Activated CD4-positive, alpha-beta T cell treated with anti-CD3 and anti-CD28 coated beads, Interleukin-2, amount 50 U/mL, for 16 hours (primary cell): ENCODE data around the gene LRCH2.
"Not testable (repeated sequence)": the region's sequence is repeated elsewhere in the genome, so short reads cannot be mapped to it uniquely, and the experiment has no call there.

ENCODE experiments used
- DNase-seq: peaks from one replicate; pipeline ENCODE4 v3.0.0-alpha.2; 2020

Gene LRCH2, protein sequence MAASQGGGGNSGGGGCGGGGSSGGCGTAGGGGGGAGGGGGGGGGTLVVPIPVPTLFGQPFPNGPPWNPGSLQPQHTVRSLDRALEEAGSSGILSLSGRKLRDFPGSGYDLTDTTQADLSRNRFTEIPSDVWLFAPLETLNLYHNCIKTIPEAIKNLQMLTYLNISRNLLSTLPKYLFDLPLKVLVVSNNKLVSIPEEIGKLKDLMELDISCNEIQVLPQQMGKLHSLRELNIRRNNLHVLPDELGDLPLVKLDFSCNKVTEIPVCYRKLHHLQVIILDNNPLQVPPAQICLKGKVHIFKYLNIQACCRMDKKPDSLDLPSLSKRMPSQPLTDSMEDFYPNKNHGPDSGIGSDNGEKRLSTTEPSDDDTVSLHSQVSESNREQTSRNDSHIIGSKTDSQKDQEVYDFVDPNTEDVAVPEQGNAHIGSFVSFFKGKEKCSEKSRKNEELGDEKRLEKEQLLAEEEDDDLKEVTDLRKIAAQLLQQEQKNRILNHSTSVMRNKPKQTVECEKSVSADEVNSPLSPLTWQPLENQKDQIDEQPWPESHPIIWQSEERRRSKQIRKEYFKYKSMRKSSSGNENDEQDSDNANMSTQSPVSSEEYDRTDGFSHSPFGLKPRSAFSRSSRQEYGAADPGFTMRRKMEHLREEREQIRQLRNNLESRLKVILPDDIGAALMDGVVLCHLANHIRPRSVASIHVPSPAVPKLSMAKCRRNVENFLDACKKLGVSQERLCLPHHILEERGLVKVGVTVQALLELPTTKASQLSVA

DNA sequence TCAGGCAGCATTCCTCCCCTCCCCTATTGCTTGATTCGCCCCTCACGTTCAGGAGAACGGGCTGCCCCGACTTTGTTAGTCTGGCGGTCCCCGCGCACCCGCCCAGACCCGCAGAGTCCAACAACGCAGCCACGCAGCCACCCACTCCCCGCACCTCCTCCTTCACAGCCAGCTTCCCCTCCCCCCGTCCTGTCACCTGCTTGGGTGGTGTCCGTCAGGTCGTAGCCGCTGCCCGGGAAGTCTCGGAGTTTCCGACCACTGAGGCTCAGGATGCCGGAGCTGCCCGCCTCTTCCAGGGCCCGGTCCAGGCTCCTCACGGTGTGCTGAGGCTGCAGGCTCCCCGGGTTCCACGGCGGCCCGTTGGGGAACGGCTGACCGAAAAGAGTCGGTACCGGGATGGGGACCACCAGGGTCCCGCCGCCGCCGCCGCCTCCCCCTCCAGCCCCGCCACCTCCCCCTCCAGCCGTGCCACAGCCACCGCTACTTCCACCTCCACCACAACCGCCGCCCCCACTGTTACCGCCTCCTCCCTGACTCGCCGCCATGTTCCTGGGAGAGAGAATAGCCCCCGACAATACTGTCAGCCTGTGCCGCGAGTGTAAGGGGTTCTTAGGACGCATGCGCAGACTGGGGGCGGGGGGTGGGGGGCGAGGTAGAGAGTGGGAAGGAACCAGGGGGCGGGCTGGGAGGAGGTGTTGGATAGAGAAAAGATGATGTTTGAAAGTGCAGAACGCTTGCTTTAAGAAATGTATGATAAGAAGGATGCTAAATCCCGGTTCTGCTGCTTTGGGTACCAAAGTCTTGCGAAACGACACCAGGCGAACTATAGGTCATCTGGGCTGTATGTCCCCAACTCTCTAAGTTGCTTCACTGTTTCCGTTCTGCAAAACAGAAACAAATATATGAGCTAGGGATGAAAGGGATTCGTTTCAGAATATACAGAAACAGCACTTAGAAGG lies at the start of gene LRCH2:
Gene LRCH2 (minus strand): TSS at position 600 of the 959 bp plus-strand sequence. CDS start 55 bp downstream, at position 545.
- DNase-seq: no peak

DNA sequence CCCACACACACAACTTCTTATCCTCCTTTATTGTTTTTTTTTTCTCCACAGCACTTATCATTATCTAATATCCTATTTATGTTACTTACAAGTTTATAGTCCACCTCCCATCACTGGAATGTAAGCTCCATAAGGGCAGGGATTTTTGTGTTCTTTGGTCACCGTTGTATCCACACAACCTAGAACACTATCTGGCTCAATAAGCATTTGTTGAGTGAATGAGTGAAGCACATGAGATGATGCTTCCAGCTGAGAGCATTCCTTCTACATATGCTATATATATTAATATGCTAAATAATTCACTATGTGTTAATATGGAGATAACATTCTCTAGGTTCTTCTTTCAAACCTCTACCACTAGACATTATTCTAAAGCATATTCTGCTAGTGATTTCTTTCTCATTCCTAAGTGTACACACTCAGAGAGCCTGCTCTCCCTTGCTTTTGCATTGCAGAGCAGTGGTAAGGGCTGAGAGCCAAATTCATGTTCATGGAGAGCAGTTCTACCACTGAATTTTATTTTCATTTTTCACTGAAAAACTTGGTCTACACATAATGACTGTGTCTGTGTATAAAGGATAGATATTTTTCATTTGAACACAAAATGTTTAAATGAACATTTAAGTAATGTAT lies 35.3 kb upstream of the LRCH2 start:
- no peak for DNase-seq

DNA sequence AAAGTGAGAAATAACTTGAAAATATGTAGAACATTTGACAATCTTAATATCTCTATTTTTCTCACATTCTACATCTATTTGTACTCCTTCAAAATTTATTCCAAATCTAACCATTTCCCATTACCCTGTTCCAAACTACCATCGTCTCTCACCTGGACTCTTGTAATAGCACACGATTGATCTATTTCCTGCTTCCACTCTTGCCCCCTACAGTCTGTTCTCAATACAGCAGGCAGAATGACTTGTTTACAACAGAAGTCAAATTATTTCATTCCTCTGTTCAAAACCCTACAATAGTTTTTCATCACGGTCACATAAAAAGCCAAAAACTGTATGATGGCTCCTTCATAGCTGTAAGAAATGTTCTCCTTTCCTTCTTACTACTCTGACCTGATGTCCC lies 34.5 kb upstream of the LRCH2 start:
- DNase-seq: no peak

DNA sequence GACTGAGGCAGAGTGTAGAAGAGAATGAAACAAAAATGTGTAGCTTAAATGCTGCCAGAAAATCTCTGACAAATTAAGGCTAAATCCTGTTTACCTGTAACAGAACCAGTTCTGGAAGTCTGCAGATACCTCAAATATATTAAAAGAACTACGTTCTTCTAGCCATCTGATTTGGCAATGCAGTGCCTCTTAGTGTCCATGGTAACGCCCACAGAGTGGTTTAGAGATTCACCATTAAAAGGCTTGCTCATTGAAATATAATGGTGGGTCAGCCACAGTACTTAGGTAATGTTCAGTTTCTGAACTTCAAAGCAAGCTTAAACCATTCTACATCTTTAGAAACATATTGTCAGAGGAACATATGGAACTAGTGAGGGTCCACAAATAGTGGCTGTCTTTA lies 32.4 kb upstream of the LRCH2 start:
- DNase-seq: no peak

DNA sequence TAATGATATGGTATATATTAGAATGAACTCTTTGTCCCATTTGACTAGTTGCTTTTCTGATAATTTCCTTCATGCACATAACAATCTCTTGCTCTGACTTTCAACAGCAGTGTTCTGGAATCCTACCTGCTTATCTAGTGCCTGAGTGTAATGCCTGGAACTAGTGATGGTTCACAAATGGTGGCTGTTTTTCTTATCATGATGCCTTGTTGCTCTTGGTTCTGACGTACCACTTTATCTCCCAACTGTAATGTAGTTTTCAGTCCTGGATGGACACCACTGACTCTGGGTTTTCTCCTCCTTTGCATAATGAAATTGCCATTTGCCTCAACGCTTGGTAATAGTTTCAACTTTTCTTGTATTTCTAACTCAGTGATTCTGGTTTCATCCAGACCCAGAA lies 30.1 kb upstream of the LRCH2 start:
- no peak for DNase-seq

DNA sequence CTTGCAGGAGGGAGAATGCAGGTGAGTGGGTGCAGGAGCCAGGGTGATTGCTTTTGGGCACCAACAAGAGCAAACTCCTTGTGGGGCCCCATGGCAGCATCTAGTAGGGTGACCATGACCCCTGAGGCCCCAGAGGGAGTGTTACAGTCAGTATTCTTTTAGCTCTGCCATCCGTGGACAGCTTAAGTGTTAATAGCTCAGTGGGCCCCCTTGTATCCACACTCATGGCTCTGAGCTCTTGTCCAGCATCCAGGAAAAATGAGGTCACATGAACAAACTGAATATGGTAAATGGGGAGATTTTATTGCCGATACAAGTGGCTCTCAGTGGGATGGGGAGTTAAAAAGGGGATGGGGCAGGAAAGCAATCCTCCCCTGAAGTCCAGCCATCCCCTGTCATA lies 27.3 kb upstream of the LRCH2 start:
- no peak for DNase-seq

DNA sequence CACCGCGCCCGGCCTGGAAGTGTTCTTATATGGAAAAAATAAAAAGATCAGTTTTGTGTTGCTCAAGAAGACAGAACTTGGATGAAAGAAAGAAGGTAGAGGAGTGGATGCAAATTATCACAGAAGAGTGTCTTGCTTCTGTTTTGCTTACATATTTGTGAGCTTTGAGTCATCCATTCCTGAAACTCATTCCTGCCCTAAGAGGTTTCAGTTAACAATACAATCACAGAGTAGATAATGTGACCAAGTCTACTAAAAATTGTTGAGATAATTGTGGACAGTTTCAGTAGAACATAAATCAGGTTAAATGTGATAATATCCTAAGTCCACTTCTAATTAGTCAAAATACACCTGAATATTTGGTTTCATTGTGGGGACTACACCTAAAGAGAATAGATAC lies 26.4 kb upstream of the LRCH2 start:
- DNase-seq: no peak

DNA sequence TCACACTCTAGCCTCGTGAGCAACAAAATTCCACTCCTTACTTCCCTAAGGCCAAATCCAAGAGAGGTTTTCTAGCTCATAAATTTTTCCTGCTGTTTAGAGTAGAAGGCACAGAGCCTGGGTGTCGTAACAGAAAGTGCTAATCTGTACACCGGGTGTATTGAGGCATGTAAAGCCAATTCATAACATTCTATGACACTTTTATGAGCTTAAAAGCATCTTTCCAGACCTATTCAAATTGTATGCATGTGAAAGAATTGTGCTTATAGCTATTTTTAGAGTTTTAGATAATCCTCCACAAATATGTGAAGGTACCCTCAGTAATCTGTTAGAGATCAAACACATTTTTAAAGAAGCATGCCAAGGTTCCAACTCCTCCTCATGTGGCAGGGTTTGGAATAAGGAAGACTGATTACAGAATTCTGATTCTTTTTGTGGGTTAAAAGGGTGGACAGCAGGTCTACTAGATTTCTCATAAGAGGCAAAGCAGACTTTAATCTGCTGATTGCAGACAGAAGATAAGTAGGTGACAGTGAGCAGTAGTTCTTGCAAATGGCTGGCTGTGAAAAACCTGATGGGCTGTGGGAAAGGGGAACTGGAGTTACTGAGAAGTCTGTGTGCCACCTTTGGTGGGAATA lies 25.5 kb upstream of the LRCH2 start:
- no peak for DNase-seq

DNA sequence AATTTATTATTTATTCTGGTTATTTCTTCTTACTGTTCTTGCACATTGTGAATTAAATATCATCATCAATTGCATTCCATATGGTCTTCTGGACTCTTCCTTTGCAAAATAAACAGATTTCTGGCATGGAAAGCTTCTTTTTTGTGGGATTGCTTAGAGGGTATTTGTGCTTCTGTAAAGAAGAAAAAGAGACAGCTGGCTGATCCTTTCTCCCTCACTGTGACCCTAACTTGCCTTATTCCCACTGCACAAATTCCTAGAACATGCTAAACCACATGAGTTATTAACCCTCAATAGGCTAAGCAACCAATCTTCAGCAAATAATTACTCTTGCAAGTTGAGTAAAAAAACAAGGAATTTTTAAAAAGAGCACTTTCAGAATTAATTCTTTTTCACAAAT lies 23.8 kb upstream of the LRCH2 start:
- no peak for DNase-seq

DNA sequence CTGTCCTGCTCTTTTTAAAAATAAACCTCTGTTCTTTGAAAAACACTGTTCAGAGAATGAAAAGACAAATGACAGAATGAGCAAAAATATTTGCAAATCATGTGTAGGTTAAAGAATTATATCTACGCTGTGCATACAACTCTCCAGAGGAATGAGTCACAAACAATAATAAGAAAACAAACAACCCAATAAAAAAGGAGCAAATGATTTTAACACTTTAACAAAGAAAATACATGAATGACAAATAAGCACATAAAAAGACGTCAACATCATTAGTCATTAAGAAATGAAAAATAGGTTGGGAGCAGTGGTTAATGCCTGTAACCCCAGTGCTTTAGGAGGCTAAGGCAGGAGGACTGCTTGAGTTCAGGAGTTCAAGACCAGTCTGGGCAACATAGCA lies 21.1 kb upstream of the LRCH2 start:
- no peak for DNase-seq

DNA sequence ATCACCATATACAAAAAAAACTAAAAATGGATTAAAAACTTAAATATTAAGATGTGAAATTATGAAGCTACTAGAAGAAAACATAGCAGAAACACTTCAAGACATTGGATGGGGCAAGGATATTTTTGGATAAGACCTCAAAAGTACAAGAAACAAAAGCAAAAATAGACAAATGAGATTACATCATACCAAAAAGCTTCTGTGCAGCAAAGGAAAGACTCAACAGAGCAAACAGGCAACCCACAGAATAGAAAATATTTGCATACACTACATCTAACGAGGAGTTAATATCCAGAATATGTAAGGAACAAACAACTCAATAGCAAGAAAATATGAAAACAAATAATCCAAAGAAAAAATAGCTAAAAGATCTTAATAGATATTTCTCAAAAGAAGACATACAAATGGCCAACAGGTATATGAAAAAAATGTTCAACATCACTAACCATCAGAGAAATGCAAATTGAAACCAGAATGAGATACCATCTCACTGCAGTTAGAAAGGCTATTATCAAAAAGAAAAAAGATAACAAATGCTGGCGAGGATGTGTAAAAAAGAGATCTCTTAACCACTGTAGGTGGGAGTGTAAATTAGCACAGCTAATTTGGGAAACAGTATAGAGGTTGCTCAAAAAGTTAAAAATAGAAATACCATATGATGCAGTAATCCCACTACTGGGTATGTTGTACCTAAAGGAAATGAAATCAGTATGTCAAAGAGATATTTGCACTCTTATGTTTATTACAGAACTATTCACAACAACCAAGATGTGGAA lies 17.8 kb upstream of the LRCH2 start:
- no peak for DNase-seq

DNA sequence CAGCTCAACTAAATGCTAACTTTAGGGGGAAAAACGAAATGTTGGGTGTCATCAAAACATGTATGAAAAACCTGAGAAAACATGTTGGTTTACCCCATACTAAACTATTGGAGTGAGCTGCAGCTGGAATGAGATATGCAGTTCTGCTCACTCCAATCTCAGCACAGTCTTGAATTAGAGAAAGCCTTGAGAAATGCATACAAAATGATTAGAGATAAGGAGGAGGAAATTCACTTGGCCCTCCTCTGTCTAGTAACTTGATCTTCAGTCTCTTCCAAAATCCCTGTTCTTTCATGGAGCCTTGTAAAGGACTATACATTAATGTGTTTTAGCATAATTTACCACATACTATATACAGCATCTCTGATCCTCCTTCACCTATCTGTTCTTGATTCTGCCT lies 3.2 kb upstream of the LRCH2 start:
- DNase-seq: no peak

DNA sequence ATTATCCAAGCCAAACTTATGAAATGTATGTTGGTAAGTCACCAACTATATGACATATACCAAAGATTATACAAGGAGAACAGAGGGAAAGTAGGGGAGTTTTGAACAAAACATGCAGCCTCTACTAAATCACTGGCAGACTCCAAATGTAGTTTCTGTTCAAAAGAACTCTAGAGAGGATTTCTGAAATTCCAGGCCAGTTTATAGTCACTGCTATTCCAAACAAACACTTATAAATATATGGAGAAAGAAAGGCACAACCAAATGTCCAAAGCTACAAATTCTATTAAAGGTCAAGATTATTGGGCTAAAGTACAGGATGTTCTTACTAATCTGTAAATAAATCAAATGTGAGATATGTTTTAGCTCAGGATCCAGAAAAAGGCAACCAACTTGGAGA lies 2.7 kb upstream of the LRCH2 start:
- no peak for DNase-seq

DNA sequence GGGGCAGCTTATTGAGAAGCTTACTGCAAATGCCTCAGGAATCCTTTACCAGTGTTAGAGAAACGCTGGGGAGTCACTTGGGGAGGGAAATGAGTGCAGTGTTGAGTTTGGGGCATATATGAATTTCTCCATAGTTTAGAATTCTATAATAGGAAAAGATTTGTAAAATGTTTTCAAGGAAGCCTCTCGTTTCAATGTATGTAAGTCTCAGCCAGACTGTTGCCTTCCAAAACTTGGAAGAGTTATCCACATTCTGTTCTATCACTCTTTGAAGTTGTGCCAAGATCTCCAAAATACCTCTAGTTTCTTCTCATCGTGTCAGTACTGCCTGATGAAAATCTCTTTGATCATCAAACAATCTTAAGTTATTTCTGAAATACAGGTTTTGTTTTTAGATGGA lies 565 bp upstream of the LRCH2 start:
- DNase-seq: no peak

DNA sequence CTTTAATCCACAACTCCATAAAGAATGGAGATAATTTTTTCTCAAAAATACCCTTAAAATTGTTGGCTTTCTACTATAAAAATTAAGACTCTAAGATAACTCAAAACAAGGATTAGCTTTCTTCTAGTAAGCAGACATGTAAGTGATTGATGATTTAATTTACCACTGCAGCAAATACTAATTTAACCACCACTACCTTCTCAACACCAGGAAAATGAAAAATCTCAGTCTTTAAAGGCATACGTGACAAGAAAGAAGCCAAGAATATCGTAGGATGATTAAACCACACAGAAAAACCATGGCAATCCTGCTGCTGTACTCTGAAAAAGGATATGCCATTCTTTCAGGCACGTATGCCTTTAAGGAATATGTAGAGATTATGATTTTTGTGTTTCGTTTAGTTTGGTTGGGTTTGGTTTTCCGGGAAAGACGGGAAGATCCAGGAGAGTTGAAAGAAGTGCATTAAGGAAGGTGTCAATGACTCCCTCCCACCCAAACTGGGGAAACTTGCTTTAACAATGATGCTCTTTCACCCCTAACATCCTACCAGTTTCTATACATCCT lies 881 bp downstream of the LRCH2 start:
- DNase-seq: no peak

DNA sequence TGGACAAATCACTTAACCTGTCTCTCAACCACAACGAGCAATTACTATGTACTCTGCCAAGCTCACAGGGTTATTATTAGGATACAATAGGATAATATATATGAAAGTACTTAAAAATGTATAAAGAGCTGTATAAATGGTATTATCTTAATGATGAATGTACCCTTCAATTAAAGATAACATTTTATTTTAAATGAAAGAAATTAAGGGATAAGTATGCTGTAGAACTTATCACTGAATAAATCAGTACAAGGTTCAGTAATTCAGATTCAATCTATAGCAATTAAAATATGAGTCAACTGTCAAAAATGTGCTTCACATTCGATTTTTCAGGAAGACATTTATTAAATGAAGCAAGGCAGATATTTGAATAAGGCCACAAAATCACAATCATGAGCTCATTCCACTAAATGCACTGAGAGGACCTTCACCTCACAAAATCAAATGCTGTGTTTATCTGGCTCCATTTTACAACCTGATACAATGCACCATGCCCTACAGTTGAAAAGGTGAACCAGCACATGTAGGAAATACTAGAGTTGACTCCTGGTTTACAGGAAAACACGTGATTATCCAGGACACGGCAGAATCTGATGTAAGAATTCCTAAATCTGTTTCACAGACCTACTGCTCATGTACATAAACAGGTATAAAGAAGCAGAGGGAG lies 4.4 kb downstream of the LRCH2 start:
- DNase-seq: no peak

DNA sequence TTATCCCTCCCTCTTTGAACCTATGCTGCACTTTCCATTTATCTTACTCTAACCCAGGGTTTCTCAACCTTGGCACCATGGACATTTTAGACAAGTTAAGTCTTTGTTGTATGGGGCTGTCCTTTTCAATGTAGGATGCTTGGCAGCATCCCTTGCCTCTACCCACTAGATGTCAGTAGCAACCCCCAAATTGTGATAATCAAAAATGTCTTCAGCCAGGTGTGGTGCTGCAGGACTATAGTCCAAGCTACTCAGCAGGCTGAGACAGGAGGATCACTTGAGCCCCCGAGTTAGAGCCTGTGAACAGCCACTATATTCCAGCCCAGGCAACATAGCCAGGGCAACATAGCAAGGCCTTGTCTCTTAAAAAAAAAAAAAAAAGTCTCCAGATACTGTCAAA lies 7.0 kb downstream of the LRCH2 start:
- DNase-seq: peak; percentile 3

DNA sequence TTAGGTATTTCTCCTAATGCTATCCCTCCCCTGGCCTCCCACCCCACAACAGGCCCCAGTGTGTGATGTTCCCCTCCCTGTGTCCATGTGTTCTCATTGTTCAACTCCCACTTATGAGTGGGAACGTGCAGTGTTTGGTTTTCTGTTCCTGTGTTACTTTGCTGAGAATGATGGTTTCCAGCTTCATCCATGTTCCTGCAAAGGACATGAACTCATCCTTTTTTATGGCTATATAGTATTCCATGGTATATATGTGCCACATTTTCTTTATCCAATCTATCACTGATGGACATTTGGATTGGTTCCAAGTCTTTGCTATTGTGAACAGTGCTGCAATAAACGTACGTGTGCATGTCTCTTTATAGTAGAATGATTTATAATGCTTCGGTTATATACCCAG lies 16.6 kb downstream of the LRCH2 start:
- DNase-seq: not testable (repeated sequence)

DNA sequence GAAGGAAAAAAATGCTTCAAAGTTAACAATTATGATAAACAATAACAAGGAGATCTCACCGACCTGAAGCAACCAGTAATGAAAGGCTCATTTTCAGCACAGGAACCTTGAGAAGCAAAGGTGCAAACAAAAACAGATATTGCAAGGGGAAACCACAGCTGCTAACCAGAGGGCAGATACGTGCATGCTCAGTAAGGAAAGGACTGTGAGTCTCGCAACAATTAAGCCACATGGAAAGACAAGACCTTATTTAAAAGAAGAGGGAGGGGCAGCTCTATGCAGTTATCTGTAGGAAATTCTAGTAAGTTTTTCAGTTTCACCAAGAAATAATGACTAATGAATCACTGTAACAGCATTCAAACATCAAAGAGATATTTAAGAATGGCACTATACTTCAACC lies 19.3 kb downstream of the LRCH2 start:
- no peak for DNase-seq

DNA sequence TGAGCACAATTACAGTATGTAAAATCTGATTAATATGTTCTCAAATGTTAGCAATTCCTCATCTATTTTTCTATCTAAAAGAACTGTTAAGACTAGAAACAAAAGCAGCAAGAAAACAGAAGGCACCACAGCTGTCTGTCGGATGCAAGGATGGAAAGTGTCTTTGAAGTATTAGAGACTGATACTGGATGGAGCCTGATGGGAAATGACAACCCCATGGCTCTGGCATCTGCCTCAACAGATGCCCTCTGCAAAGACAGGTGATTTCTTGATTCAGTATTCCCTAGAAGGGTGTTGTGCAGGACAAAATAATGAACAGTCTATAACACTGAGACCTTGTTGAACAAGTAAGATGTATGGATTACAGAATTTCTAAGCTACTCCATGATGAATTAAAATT lies 19.7 kb downstream of the LRCH2 start:
- no peak for DNase-seq

DNA sequence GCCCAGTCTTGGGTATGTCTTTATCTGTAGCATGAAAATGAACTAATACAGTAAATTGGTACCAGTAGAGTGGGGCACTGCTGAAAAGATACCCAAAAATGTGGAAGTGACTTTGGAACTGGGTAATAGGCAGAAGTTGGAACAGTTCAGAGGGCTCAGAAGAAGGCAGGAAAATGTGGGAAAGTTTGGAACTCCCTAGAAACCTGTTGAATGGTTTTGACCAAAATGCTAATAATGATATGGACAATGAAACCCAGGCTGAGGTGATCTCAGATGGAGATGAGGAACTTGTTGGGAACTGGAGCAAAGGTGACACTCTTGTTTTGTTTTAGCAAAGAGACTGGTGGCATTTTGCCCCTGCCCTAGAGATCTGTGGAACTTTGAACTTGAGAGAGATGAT lies 24.3 kb downstream of the LRCH2 start:
- DNase-seq: not testable (repeated sequence)
